ENCODE measurements around the gene PIP4K2B. TPM values are rescaled to one million over a fixed set of nuclear protein-coding genes. Genes with fewer than 3 reads are reported as not detected.

PIP4K2B gene
- total RNA-seq, 2 donors from 2014 or later = 20.2 to 30.3 TPM

DNA sequence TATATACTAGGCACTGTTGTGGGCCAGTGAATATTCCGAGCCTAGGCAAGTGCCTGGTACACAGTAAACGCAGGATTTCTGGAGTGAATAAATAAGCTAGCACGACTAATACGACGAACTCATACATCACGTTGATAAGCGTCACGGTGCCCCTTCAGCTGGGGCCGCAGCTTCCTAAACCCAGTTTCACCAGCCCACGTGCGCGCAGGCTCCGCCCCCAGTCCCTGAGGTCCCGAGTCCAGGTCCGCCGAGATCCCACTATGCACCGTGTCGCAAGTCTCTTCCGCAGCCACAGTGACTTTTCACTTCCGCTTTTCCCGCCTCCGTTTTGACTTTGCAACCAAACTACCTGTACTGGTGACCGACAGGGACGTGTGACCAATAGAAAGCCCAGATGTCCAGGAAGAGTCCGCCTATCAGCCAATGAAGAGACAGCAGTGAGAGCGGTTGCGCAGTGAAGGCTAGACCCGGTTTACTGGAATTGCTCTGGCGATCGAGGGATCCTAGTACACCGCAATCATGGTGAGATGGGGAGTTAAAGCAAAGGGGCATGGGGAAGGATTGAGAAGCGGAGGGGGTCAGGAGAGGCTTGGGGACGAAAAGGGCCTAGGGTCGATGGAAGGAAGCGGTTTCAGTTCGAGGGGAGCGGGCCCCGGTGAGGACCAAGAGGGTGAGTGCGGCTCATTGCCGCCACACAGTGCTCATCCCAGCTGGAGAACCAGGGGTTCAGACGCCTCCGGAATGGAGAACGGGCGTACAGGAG is 46.9 kb downstream of the PIP4K2B start, which contains the start of gene PSMB3:
Gene PSMB3 (plus strand): TSS at position 434 of the 763 bp plus-strand sequence. CDS start 86 bp downstream, at position 520.
- no peaks in the 10 kb centered on the region for H3K27me3 ChIP-seq

DNA sequence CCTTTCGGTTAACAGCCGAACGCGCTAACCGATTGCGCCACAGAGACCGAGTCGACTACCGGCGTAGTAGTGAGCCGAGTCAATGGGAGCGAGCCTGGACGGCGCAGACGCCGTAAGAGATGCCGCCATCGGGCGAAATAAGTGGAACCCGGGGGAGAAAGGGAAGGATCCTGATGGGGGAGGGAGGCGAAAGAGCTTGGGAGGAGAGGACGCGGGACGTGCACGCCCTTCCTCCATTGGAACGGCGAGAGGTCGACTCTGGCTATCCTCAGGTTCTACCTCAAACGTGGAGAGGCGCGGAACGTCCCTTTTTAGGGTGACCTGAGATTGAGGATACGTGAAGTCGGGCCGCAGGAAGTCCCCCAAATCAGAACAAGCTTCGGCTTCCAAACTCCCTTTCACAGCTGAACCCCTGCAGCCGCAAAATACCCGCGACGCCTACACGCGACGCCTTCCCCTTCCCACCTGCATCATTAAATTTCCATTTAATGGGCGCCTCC is 47.5 kb downstream of the PIP4K2B start:
- Histone ChIP-seq H3K27ac (peak overlapping the region; percentile 71 to 89 (median 86)), H3K4me1 (peaks cover 62% of the 10 kb centered on the region), H3K9me3 (no peaks in the 10 kb centered on the region), H3K4me3 (peak overlapping the region in 1 of 2 donors; percentile 9), H3K36me3 (replicated peaks in 1 of 2; ENCODE audit: insufficient read depth in 1 of 2, low read depth in 2 of 2) (peaks cover 6 to 7% of the 10 kb centered on the region in 2 donors), H3K27me3 (no peaks in the 10 kb centered on the region)
- intact Hi-C loops (cut with DNase I) = no loop called here
- ATAC-seq (peak; percentile 33), DNase-seq (peak; percentile 84 to 88 (median 86))
- TF ChIP-seq POLR2A (IDR thresholded peaks at IDR 0.05) = no peak
- TF ChIP-seq, protein P1, sequence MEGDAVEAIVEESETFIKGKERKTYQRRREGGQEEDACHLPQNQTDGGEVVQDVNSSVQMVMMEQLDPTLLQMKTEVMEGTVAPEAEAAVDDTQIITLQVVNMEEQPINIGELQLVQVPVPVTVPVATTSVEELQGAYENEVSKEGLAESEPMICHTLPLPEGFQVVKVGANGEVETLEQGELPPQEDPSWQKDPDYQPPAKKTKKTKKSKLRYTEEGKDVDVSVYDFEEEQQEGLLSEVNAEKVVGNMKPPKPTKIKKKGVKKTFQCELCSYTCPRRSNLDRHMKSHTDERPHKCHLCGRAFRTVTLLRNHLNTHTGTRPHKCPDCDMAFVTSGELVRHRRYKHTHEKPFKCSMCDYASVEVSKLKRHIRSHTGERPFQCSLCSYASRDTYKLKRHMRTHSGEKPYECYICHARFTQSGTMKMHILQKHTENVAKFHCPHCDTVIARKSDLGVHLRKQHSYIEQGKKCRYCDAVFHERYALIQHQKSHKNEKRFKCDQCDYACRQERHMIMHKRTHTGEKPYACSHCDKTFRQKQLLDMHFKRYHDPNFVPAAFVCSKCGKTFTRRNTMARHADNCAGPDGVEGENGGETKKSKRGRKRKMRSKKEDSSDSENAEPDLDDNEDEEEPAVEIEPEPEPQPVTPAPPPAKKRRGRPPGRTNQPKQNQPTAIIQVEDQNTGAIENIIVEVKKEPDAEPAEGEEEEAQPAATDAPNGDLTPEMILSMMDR (IDR thresholded peaks at IDR 0.05) = no peak
- WGBS, 2 donors = 0% methylated on average over 44 of the region's 44 CpGs

More for the DNA sequence above, 46.9 kb downstream of the PIP4K2B start, which contains the start of gene PSMB3:
- peak; percentile 93 for ATAC-seq
- peak in 2 of 3 donors; percentile 68 to 70 for TF ChIP-seq POLR2A (IDR thresholded peaks at IDR 0.05)
- TF ChIP-seq, protein P1 (IDR thresholded peaks at IDR 0.05) = no peak
- H3K9me3 ChIP-seq = no peaks in the 10 kb centered on the region
- DNase-seq = peak; percentile 97 to 100 (median 98)
- WGBS, 2 donors = 0% methylated on average over 19 to 44 of the region's 44 CpGs
- intact Hi-C loops (cut with DNase I) = no loop called here
- H3K36me3 ChIP-seq (replicated peaks in 1 of 2; ENCODE audit: insufficient read depth in 1 of 2, low read depth in 2 of 2) = peaks cover 7 to 9% of the 10 kb centered on the region in 2 donors
- H3K4me3 ChIP-seq = peak within 1 kb of the TSS; percentile 66 to 86
- peak within 1 kb of the TSS; percentile 81 to 89 (median 86) for H3K27ac ChIP-seq
- peaks cover 58% of the 10 kb centered on the region for H3K4me1 ChIP-seq

DNA sequence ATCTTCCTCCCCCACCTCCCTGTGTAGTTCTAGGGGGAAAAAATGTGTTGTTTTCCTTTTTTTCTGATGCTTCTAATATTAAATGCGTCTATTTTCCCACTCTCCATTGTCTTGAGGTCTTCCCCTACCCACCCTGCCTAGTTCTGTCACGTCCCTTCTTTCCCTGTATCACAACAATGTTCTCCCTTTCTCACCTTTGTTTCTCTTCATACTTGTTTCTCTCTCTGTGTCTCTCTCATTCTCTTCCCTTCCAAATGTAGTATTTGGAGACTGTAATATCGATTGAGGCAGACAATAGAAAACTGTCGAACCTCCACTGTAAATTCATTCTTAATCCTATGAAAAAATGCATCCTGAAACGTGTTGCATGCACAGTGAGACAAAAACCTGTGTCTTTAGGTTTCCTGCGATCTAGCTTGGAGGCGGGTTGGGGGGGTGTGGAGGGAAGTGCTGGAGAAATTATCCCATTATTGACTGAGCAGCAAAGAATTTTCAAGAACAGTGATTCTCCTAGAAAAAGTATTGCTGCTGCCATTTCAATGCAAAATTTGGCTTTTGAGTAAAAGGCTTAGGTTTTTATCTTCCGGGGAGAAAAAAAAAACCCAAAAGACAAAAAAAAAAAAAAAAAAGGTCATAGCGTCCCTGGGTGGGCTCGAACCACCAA is 48.1 kb downstream of the PIP4K2B start:
- Histone ChIP-seq H3K36me3 (replicated peaks in 1 of 2; ENCODE audit: insufficient read depth in 1 of 2, low read depth in 2 of 2) (peaks cover 5% of the 10 kb centered on the region in 2 donors), H3K4me1 (peaks cover 68% of the 10 kb centered on the region), H3K9me3 (no peaks in the 10 kb centered on the region), H3K4me3 (no peak overlapping the region), H3K27me3 (no peaks in the 10 kb centered on the region), H3K27ac (peak overlapping the region in 3 of 4 donors; percentile 71 to 89 (median 86))
- no peak for DNase-seq
- ATAC-seq = no peak
- 6 to 14% methylated on average over 10 of the region's 10 CpGs for WGBS, 2 donors
- no peak for TF ChIP-seq POLR2A (IDR thresholded peaks at IDR 0.05)
- TF ChIP-seq, protein P1 (IDR thresholded peaks at IDR 0.05) = no peak
- intact Hi-C loops (cut with DNase I) = no loop called here

DNA sequence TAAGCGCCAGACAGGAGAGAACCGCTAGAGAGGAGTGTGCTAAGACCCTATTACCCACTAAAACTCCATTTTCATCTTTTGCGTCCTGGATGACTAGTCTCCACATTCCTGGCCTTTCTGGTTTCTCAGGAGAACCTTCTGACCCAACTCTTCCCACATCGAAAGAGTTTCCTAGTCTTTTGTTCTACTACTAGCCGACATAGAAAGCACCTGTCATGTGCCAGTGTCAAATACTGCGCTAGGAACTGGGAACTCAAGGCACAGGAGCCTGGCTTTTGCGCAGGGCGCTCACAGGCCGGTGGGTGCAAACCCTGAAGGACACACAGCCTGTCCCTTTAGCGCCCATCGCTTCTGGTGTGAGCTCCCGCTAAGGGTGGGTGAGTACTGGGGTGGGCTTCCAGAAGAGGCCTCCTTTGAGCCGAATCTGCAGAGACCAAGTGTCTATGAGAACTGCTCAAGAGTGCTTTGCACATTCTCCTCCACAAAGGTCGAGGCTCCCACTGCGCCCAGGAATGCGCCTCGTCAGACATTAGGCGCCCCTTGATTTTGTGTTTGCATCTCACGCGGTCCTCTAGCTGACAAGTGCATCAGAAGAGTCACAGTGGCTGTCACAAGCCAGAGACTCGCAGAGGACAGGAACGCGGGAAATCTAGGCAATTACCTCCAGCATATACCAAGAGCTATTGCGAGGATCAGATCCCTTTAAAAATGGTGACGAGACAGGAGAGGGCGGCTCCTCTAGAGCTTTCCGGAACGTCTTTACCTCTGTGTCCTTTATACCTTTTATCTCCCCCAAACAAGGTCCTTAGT is 48.8 kb downstream of the PIP4K2B start:
- TF ChIP-seq, protein P1 (IDR thresholded peaks at IDR 0.05) = no peak
- no peak for TF ChIP-seq POLR2A (IDR thresholded peaks at IDR 0.05)
- no peak overlapping the region for H3K4me3 ChIP-seq
- H3K9me3 ChIP-seq = no peaks in the 10 kb centered on the region
- H3K36me3 ChIP-seq (replicated peaks in 1 of 2; ENCODE audit: insufficient read depth in 1 of 2, low read depth in 2 of 2) = no peaks in the 10 kb centered on the region
- ATAC-seq (no peak), DNase-seq (no peak)
- H3K27ac ChIP-seq = peak overlapping the region in 3 of 4 donors; percentile 61 to 89 (median 81)
- intact Hi-C loops (cut with DNase I) = no loop called here
- 36 to 42% methylated on average over 18 to 28 of the region's 28 CpGs for WGBS, 2 donors
- peaks cover 73% of the 10 kb centered on the region for H3K4me1 ChIP-seq
- H3K27me3 ChIP-seq = no peaks in the 10 kb centered on the region

Measured in body of pancreas (tissue), 4 donors.